ENCODE results near the gene ANKRD35.
"Not testable (repeated sequence)": the region's sequence is repeated elsewhere in the genome, so short reads cannot be mapped to it uniquely, and the experiment has no call there.

The ANKRD35 gene

DNA sequence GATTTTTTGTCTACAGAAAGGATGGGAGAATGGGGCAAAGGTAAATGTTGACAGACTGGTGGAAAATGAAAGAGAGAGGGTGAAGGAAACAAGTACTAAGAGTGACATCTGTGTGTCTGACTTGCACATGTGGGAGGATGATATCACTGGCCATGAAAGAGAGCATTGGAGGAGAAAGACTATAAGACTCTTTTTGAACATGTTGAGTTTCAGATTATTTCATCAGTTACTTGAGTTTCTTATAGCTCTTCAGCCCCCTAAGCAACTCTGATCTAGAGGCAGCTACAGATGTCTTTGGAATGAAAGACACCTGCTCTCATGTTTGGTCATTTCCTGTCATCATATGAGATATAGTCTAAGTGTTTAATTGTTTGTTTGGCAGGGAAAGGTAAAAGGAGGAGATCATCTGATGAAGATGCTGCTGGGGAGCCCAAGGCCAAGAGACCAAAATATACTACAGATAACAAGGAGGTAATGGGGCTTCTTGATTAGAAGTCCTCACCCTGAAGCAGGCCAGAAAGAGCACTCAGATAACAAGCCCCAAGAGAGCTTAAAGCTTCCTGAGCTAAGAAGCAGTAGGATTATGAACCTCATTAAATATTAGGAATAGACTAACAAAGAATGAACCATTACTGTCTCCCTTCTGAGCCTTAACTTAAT lies 57.2 kb downstream of the ANKRD35 start:
- Histone ChIP-seq H3K9me3 (ENCODE audit: control insufficient read depth in 2 of 2, low read length in 2 of 2) (no peaks in the 10 kb centered on the region), H3K4me1 (ENCODE audit: control insufficient read depth, insufficient read depth, low read length) (no peaks in the 10 kb centered on the region), H3K27ac (ENCODE audit: low read length) (no peak overlapping the region), H3K27me3 (ENCODE audit: control insufficient read depth in 1 of 2, insufficient read depth in 2 of 2, low read length in 2 of 2) (no peaks in the 10 kb centered on the region), H3K4me3 (ENCODE audit: low read length in 2 of 2) (no peak overlapping the region), H3K36me3 (ENCODE audit: control insufficient read depth in 2 of 2, insufficient read depth in 2 of 2, low read length in 2 of 2) (peaks cover 41 to 51% of the 10 kb centered on the region in 2 donors), H3K9ac (ENCODE audit: low read length in 2 of 2) (no peak overlapping the region)

GRCh38 chr1:145827966-145828365 lies 57.7 kb downstream of the ANKRD35 start:
- H3K27ac ChIP-seq (ENCODE audit: low read length): no peak overlapping the region

GRCh38 chr1:145826030-145826429 lies 59.6 kb downstream of the ANKRD35 start:
- H3K36me3 ChIP-seq (ENCODE audit: control insufficient read depth in 2 of 2, insufficient read depth in 2 of 2, low read length in 2 of 2): peaks cover 29 to 33% of the 10 kb centered on the region in 2 donors
- no peaks in the 10 kb centered on the region for H3K27me3 ChIP-seq (ENCODE audit: control insufficient read depth in 1 of 2, insufficient read depth in 2 of 2, low read length in 2 of 2)
- no peaks in the 10 kb centered on the region for H3K4me1 ChIP-seq (ENCODE audit: control insufficient read depth, insufficient read depth, low read length)
- no peak overlapping the region for H3K27ac ChIP-seq (ENCODE audit: low read length)
- no peak overlapping the region for H3K4me3 ChIP-seq (ENCODE audit: low read length in 2 of 2)
- H3K9me3 ChIP-seq (ENCODE audit: control insufficient read depth in 2 of 2, low read length in 2 of 2): no peaks in the 10 kb centered on the region
- H3K9ac ChIP-seq (ENCODE audit: low read length in 2 of 2): no peak overlapping the region

More at GRCh38 chr1:145827966-145828365, 57.7 kb downstream of the ANKRD35 start:
- H3K4me3 ChIP-seq (ENCODE audit: low read length in 2 of 2): no peak overlapping the region
- peaks cover 35 to 46% of the 10 kb centered on the region in 2 donors for H3K36me3 ChIP-seq (ENCODE audit: control insufficient read depth in 2 of 2, insufficient read depth in 2 of 2, low read length in 2 of 2)
- H3K27me3 ChIP-seq (ENCODE audit: control insufficient read depth in 1 of 2, insufficient read depth in 2 of 2, low read length in 2 of 2): no peaks in the 10 kb centered on the region
- no peaks in the 10 kb centered on the region for H3K4me1 ChIP-seq (ENCODE audit: control insufficient read depth, insufficient read depth, low read length)
- H3K9me3 ChIP-seq (ENCODE audit: control insufficient read depth in 2 of 2, low read length in 2 of 2): no peaks in the 10 kb centered on the region
- H3K9ac ChIP-seq (ENCODE audit: low read length in 2 of 2): no peak overlapping the region

GRCh38 chr1:145824499-145824842 lies 61.2 kb downstream of the ANKRD35 start:
- Histone ChIP-seq H3K4me1 (ENCODE audit: control insufficient read depth, insufficient read depth, low read length) (no peaks in the 10 kb centered on the region), H3K9ac (ENCODE audit: low read length in 2 of 2) (peak overlapping the region; percentile 92 to 96), H3K4me3 (ENCODE audit: low read length in 2 of 2) (peak overlapping the region; percentile 92 to 99), H3K36me3 (ENCODE audit: control insufficient read depth in 2 of 2, insufficient read depth in 2 of 2, low read length in 2 of 2) (peaks cover 26 to 27% of the 10 kb centered on the region in 2 donors), H3K9me3 (ENCODE audit: control insufficient read depth in 2 of 2, low read length in 2 of 2) (no peaks in the 10 kb centered on the region), H3K27ac (ENCODE audit: low read length) (peak overlapping the region; percentile 89), H3K27me3 (ENCODE audit: control insufficient read depth in 1 of 2, insufficient read depth in 2 of 2, low read length in 2 of 2) (no peaks in the 10 kb centered on the region)

DNA sequence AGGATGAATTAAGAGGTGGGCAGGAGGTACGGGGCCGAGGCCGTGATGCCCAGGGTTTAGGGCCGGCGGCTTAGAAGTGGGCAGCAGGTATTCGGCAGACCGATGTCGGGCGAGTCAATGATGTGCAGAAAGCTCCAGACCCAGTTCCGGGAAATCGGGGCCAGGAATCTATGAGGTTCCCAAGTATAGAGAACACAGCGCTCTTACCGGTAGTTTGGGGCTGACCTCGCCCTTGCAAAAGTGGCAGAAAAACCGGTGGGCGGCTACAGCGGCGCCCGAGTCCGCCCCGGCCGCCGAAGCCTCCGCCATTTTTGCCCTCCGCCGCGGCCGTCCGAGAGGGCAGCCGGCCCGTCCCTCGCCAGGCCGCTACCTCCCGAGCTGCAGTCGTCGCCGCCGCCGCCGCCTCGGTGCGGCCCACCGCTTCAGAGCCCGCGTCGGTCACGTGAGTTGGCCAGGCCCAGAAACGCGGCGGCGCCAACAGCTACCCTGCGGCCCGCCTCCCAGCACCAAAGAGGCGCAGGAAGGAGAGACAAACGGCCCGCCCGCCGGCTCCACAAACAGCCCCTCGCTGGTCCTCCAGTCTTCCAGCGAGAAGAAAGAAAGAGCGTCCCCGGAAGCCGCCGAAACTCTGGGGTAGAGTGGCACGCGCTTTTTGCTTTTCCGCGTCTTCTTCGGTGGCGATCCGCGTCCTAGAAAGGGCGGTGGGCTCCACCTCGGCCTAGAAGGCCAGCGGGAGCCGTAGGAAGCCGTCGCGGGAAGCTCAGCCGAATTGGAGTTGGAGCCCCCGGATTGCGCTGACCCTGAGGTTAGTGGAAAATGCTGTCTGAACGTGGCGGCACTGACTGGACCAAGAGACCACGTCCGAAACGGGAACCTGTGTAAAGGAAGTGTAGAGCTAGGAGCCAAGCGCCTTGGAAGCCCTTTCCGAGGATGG lies 61.8 kb downstream of the ANKRD35 start, which contains the start of the genes POLR3C and RNF115:
Gene POLR3C, plus strand, starts transcription at position 636 of the 934 bp plus-strand sequence. CDS start 1,577 bp downstream, outside the sequence.
Gene RNF115, minus strand, starts transcription at position 531 of the 934 bp plus-strand sequence. Its CDS starts 222 bp downstream, at position 309.
- no peaks in the 10 kb centered on the region for H3K4me1 ChIP-seq (ENCODE audit: control insufficient read depth, insufficient read depth, low read length)
- peak within 1 kb of the TSS; percentile 92 to 99 for H3K4me3 ChIP-seq (ENCODE audit: low read length in 2 of 2)
- H3K9ac ChIP-seq (ENCODE audit: low read length in 2 of 2): peak within 1 kb of the TSS; percentile 92 to 96
- H3K36me3 ChIP-seq (ENCODE audit: control insufficient read depth in 2 of 2, insufficient read depth in 2 of 2, low read length in 2 of 2): peaks cover 19 to 21% of the 10 kb centered on the region in 2 donors
- H3K27ac ChIP-seq (ENCODE audit: low read length): peak within 1 kb of the TSS; percentile 89
- no peaks in the 10 kb centered on the region for H3K27me3 ChIP-seq (ENCODE audit: control insufficient read depth in 1 of 2, insufficient read depth in 2 of 2, low read length in 2 of 2)
- no peaks in the 10 kb centered on the region for H3K9me3 ChIP-seq (ENCODE audit: control insufficient read depth in 2 of 2, low read length in 2 of 2)

GRCh38 chr1:145822779-145823331 lies 62.8 kb downstream of the ANKRD35 start:
- H3K9ac ChIP-seq (ENCODE audit: low read length in 2 of 2); H3K27ac ChIP-seq (ENCODE audit: low read length); H3K9me3 ChIP-seq (ENCODE audit: control insufficient read depth in 2 of 2, low read length in 2 of 2); H3K27me3 ChIP-seq (ENCODE audit: control insufficient read depth in 1 of 2, insufficient read depth in 2 of 2, low read length in 2 of 2); H3K4me1 ChIP-seq (ENCODE audit: control insufficient read depth, insufficient read depth, low read length); H3K4me3 ChIP-seq (ENCODE audit: low read length in 2 of 2): not testable (repeated sequence)
- H3K36me3 ChIP-seq (ENCODE audit: control insufficient read depth in 2 of 2, insufficient read depth in 2 of 2, low read length in 2 of 2): peaks cover 11 to 12% of the 10 kb centered on the region in 2 donors

GRCh38 chr1:145818095-145818494 lies 67.6 kb downstream of the ANKRD35 start:
- H3K27ac ChIP-seq (ENCODE audit: low read length); H3K36me3 ChIP-seq (ENCODE audit: control insufficient read depth in 2 of 2, insufficient read depth in 2 of 2, low read length in 2 of 2); H3K9me3 ChIP-seq (ENCODE audit: control insufficient read depth in 2 of 2, low read length in 2 of 2); H3K4me1 ChIP-seq (ENCODE audit: control insufficient read depth, insufficient read depth, low read length); H3K9ac ChIP-seq (ENCODE audit: low read length in 2 of 2); H3K27me3 ChIP-seq (ENCODE audit: control insufficient read depth in 1 of 2, insufficient read depth in 2 of 2, low read length in 2 of 2); H3K4me3 ChIP-seq (ENCODE audit: low read length in 2 of 2): not testable (repeated sequence)
